Hepatocyte (in vitro differentiated cells): ENCODE measurements around the gene HLA-DMB. TPM values are rescaled to one million over a fixed set of nuclear protein-coding genes. Genes with fewer than 3 reads are reported as not detected.
A peak's percentile ranks its signal among the peaks of the same experiment; 100 is the strongest.

Experiments used
- DNase-seq: peaks from one replicate; pipeline ENCODE4 v3.0.0-alpha.2; 2016; ENCODE audit warnings: low spot score
- H2AFZ ChIP-seq: fragments of 200-600 bp; sonication (generic); 2 replicates; pipeline ENCODE4 v1.6.0; 2016; ENCODE audit warnings: antibody characterized with exemption, mild to moderate bottlenecking
- H3K27ac ChIP-seq: fragments of 200-600 bp; sonication (generic); 2 replicates; pipeline ENCODE4 v1.5.1; 2016; ENCODE audit warnings: mild to moderate bottlenecking
- H3K27me3 ChIP-seq: fragments of 200-600 bp; sonication (generic); 2 replicates; pipeline ENCODE4 v1.6.1; 2016
- H3K36me3 ChIP-seq: fragments of 200-600 bp; sonication (generic); replicated peaks from 2 replicates; pipeline ENCODE4 v1.5.1; 2016; ENCODE audit warnings: low read depth; ENCODE audit not compliant: insufficient read depth
- H3K4me1 ChIP-seq: fragments of 200-600 bp; sonication (generic); 2 replicates; pipeline ENCODE4 v1.5.1; 2016; ENCODE audit warnings: mild to moderate bottlenecking, moderate library complexity; ENCODE audit not compliant: insufficient read depth
- H3K4me2 ChIP-seq: fragments of 200-600 bp; sonication (generic); 2 replicates; pipeline ENCODE4 v1.6.0; 2016
- H3K4me3 ChIP-seq: fragments of 200-600 bp; sonication (generic); 2 replicates; pipeline ENCODE4 v1.5.1; 2016; ENCODE audit warnings: mild to moderate bottlenecking
- H3K79me2 ChIP-seq: fragments of 200-600 bp; sonication (generic); 2 replicates; pipeline ENCODE4 v1.6.0; 2017; ENCODE audit warnings: mild to moderate bottlenecking
- H3K9me2 ChIP-seq: fragments of 200-600 bp; sonication (generic); replicated peaks from 2 replicates; pipeline ENCODE4 v1.6.0; 2017; ENCODE audit warnings: mild to moderate bottlenecking; ENCODE audit not compliant: insufficient read depth
- H3K9me3 ChIP-seq: fragments of 200-600 bp; sonication (generic); 2 replicates; pipeline ENCODE4 v1.5.1; 2016; ENCODE audit warnings: low read depth, mild to moderate bottlenecking
- H4K20me1 ChIP-seq: fragments of 200-600 bp; sonication (generic); 2 replicates; pipeline ENCODE4 v1.6.0; 2016; ENCODE audit warnings: mild to moderate bottlenecking; ENCODE audit not compliant: insufficient read depth, poor library complexity, severe bottlenecking
- EZH2 ChIP-seq: fragments of 200-600 bp; sonication (generic); IDR thresholded peaks from 2 replicates; pipeline ENCODE4 v1.6.1; 2016; ENCODE audit warnings: antibody characterized with exemption, mild to moderate bottlenecking, borderline replicate concordance
- EZH2phosphoT487 ChIP-seq: fragments of 200-600 bp; sonication (generic); IDR thresholded peaks from one replicate; pipeline ENCODE4 v1.6.1; 2018; ENCODE audit warnings: antibody characterized with exemption, mild to moderate bottlenecking, low read depth, moderate library complexity; ENCODE audit not compliant: unreplicated experiment, severe bottlenecking
- WGBS: methylation state at CpG from one replicate; pipeline ENCODE4 v1.1.6; 2016; ENCODE audit warnings: low lambda C conversion rate; ENCODE audit errors: missing lambda C conversion rate; 5-methylcytosine and 5-hydroxymethylcytosine counted together
- polyA plus RNA-seq: library from polyadenylated mRNA; unstranded; fragments of >200 nt; fragmentation: Nextera tagmentation; extraction: Ambion mirVana; gene quantifications from 2 replicates; pipeline ENCODE4 v1.2.1, GENCODE V29; 2016
- total RNA-seq: library from RNA; depleted of rRNA; stranded (reverse); fragments of >200 nt; gene quantifications from 2 replicates; pipeline ENCODE4 v1.2.3, GENCODE V29; 2014
- TF ChIP-seq, protein P1 (sequence below): fragments of 200-600 bp; sonication (generic); IDR thresholded peaks from 2 replicates; pipeline ENCODE4 v1.5.1; 2016; ENCODE audit warnings: antibody characterized with exemption, mild to moderate bottlenecking; ENCODE audit not compliant: poor library complexity

HLA-DMB gene
- total and polyA plus RNA-seq, 2 experiments from 2014 or later = 1.00 to 1.7 TPM

DNA sequence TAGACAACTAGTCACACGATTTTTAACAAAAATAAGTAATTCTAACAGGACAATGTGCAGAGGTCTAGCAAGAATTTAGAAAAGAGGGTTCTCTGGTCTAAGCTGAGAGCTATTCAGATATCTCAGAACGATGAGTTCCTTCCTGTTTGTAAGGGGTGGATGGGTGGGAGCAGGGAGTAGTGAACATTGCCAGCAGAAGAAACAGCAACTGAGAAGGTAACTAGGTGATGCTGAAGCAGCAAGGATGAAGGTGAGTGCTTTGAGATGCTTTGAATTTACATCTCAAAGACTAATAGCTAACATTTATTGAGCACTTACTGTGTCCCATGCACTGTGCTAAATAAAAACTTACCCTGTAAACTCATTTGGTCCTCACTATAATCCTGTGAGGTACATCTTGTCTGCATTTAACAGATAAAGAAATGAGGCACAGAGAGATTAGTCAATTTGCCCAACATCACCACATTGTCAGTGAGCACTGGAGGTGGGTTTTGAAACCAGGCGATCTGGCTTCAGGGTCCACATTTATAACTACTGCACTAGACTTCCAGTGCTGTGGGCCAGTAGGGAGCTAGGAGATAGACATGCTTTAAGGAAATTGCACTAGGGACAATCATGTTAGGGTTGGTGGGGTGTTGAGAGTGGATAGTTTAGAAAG is 43.3 kb upstream of the HLA-DMB start:
- peaks cover 40% of the 10 kb centered on the region for H4K20me1 ChIP-seq
- H3K27me3 ChIP-seq = no peaks in the 10 kb centered on the region
- H3K4me1 ChIP-seq = peaks cover 31% of the 10 kb centered on the region
- no peak for DNase-seq
- TF ChIP-seq EZH2phosphoT487 (no peak), EZH2 (no peak)
- 69% methylated on average over 3 of the region's 3 CpGs for WGBS
- H3K9me3 ChIP-seq = no peaks in the 10 kb centered on the region
- no peaks in the 10 kb centered on the region for H3K9me2 ChIP-seq
- no peak overlapping the region for H3K4me2 ChIP-seq
- H3K79me2 ChIP-seq = peaks cover 17% of the 10 kb centered on the region
- H3K36me3 ChIP-seq = peaks cover 11% of the 10 kb centered on the region
- H2AFZ ChIP-seq = no peak overlapping the region
- H3K4me3 ChIP-seq = no peak overlapping the region
- peak overlapping the region; percentile 60 for H3K27ac ChIP-seq

DNA sequence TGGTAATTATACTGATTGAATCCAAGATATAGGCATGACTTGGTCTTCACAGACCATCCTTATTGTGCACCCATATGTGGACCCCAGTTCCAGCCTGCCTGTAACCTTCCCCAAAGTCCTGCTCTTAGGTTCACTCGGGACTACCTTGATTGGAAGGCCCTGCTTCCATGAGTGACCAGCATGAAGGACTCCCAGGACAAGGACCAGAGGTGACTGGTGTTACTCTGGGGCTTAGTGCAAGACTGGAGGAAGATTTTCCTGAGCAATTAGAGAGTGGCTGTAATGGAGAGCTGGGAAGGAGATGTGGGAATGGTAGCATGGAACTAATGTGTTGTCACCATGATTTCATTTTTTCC is 42.6 kb upstream of the HLA-DMB start:
- 68% methylated on average over 1 of the region's 1 CpG for WGBS
- H3K4me3 ChIP-seq = no peak overlapping the region
- no peaks in the 10 kb centered on the region for H3K9me2 ChIP-seq
- peaks cover 32% of the 10 kb centered on the region for H3K4me1 ChIP-seq
- H3K4me2 ChIP-seq = peak overlapping the region; percentile 34
- no peak for DNase-seq
- H3K9me3 ChIP-seq = no peaks in the 10 kb centered on the region
- H2AFZ ChIP-seq = no peak overlapping the region
- H3K79me2 ChIP-seq = peaks cover 20% of the 10 kb centered on the region
- TF ChIP-seq EZH2phosphoT487 = no peak
- TF ChIP-seq EZH2 = no peak
- TF ChIP-seq, protein P1, sequence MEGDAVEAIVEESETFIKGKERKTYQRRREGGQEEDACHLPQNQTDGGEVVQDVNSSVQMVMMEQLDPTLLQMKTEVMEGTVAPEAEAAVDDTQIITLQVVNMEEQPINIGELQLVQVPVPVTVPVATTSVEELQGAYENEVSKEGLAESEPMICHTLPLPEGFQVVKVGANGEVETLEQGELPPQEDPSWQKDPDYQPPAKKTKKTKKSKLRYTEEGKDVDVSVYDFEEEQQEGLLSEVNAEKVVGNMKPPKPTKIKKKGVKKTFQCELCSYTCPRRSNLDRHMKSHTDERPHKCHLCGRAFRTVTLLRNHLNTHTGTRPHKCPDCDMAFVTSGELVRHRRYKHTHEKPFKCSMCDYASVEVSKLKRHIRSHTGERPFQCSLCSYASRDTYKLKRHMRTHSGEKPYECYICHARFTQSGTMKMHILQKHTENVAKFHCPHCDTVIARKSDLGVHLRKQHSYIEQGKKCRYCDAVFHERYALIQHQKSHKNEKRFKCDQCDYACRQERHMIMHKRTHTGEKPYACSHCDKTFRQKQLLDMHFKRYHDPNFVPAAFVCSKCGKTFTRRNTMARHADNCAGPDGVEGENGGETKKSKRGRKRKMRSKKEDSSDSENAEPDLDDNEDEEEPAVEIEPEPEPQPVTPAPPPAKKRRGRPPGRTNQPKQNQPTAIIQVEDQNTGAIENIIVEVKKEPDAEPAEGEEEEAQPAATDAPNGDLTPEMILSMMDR = no peak
- no peaks in the 10 kb centered on the region for H3K27me3 ChIP-seq
- H3K27ac ChIP-seq = peak overlapping the region; percentile 60
- peaks cover 45% of the 10 kb centered on the region for H4K20me1 ChIP-seq
- H3K36me3 ChIP-seq = peaks cover 11% of the 10 kb centered on the region

DNA sequence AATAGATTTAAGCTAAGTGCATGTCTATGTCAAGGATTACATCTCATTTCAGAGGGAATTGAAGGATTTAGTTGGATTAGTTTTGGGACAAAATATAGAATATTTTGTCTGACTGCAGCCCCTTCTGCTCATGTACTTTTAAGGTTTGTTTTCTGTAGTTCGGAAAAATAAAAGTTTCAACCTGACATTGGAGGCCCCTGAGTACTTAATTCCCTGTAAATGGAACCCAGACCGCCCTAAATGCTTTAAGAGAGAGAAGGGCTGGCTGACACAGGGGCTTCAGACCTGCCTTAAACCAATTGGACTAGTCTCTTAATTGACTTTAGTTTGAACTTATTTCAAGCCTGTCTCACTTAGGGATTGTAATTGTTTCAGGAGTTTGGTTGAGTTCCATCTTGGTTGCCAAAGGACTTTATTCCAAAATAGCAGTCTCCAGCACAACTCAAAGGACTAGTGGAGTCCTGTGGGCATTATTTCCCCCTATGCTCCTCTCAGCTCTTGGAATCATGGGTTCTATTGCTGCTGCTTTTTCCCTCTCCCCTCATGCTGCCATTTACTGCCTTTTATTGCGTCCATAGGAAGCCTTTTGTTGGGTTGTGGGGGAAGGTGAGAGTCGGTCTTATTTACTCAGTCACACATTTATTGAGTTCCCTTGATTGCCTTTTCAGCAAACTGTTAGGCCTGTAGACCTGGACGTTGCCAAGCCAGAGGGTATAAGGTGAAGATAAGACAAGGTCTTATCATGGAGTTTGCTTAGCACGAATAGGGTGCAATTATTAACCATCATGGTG is 42.1 kb upstream of the HLA-DMB start:
- peak overlapping the region; percentile 18 for H3K4me2 ChIP-seq
- peak; percentile 64 for DNase-seq
- 46% methylated on average over 6 of the region's 6 CpGs for WGBS
- no peak overlapping the region for H3K4me3 ChIP-seq
- H3K4me1 ChIP-seq = peaks cover 37% of the 10 kb centered on the region
- H3K36me3 ChIP-seq = peaks cover 11% of the 10 kb centered on the region
- TF ChIP-seq, protein P1 = no peak
- TF ChIP-seq EZH2 = no peak
- TF ChIP-seq EZH2phosphoT487 = no peak
- no peak overlapping the region for H2AFZ ChIP-seq
- peaks cover 50% of the 10 kb centered on the region for H4K20me1 ChIP-seq
- no peaks in the 10 kb centered on the region for H3K9me2 ChIP-seq
- peaks cover 26% of the 10 kb centered on the region for H3K79me2 ChIP-seq
- no peaks in the 10 kb centered on the region for H3K27me3 ChIP-seq
- peak overlapping the region; percentile 55 for H3K27ac ChIP-seq
- H3K9me3 ChIP-seq = no peaks in the 10 kb centered on the region
